Thyroid gland (tissue), 4 donors: ENCODE measurements around the gene RNF144A. TPM values are rescaled to one million over a fixed set of nuclear protein-coding genes. Genes with fewer than 3 reads are reported as not detected.

ENCODE experiments used
- DNase-seq, 2 donors: peaks; one replicate each; pipeline ENCODE4 v3.0.0-alpha.2; 2019
- H3K27ac ChIP-seq, 3 donors: fragments of 200-600 bp; sonication (generic); 1 replicate in 2 of 3; 2 replicates in 1 of 3; pipeline ENCODE4 v1.5.1; 2016 to 2019; ENCODE audit warnings: mild to moderate bottlenecking in 1 of 3, moderate library complexity in 1 of 3
- H3K27me3 ChIP-seq: fragments of 200-600 bp; sonication (generic); one replicate; pipeline ENCODE4 v1.5.1; 2019
- H3K36me3 ChIP-seq, 2 donors: fragments of 200-600 bp; sonication (generic); one replicate each; pipeline ENCODE4 v1.5.1; 2016 to 2019
- H3K4me1 ChIP-seq, 2 donors: fragments of 200-600 bp; sonication (generic); one replicate each; pipeline ENCODE4 v1.5.1; 2017 to 2019
- H3K4me3 ChIP-seq, 3 donors: fragments of 200-600 bp; sonication (generic); replicated peaks in 1 of 3; 1 replicate in 2 of 3; 2 replicates in 1 of 3; pipeline ENCODE4 v1.5.1; 2016; ENCODE audit warnings: mild to moderate bottlenecking in 1 of 3
- H3K9me3 ChIP-seq: fragments of 200-600 bp; sonication (generic); one replicate; pipeline ENCODE4 v1.5.1; 2017
- CTCF ChIP-seq, 6 experiments: fragments of 200-600 bp in 3 of 6; fragments of 450-650 bp in 3 of 6; sonication (generic) in 3 of 6; IDR thresholded peaks; one replicate each; pipeline ENCODE4 v1.5.1; 2016 to 2019; ENCODE audit warnings: antibody characterized with exemption in 6 of 6, mild to moderate bottlenecking in 2 of 6, inconsistent platforms in 1 of 6, moderate library complexity in 1 of 6
- POLR2A ChIP-seq, 2 donors: fragments of 450-650 bp; IDR thresholded peaks; one replicate each; pipeline ENCODE4 v1.6.1; 2017; ENCODE audit warnings: antibody characterized with exemption in 2 of 2, mild to moderate bottlenecking in 2 of 2, moderate library complexity in 1 of 2
- WGBS, 2 donors: methylation state at CpG; one replicate each; pipeline ENCODE4 v1.1.5; 2017; 5-methylcytosine and 5-hydroxymethylcytosine counted together
- intact Hi-C: fragments of 100-400 bp; cut with DNase I; formaldehyde crosslinking; loops from one replicate; pipeline ENCODE4 v1.15.1; 2023
- total RNA-seq, 4 donors: library from RNA; depleted of rRNA; stranded (reverse); fragments of >200 nt; gene quantifications; one replicate each; pipeline ENCODE4 v1.2.3, GENCODE V29; 2016

The RNF144A gene
- total RNA-seq, 4 donors from 2014 or later, result 8.0 to 12.2 (median 10.6) TPM

- H3K4me1 ChIP-seq, result no peaks in the 10 kb centered on the region
- H3K9me3 ChIP-seq, result no peaks in the 10 kb centered on the region
- H3K36me3 ChIP-seq, result no peaks in the 10 kb centered on the region
- H3K4me3 ChIP-seq, result no peak overlapping the region
- WGBS, 2 donors, result 65 to 72% methylated on average over 10 of the region's 10 CpGs
- intact Hi-C loops, result no loop called here
- no peak overlapping the region for H3K27ac ChIP-seq
- no peak for DNase-seq
- TF ChIP-seq CTCF (IDR thresholded peaks at IDR 0.05) (peak in 3 of 6 experiments; percentile 19 to 38 (median 28)), POLR2A (IDR thresholded peaks at IDR 0.05) (no peak)
- no peaks in the 10 kb centered on the region for H3K27me3 ChIP-seq
Observed at GRCh38 chr2:7083580-7084509, 166.6 kb downstream of the RNF144A start.

- TF ChIP-seq CTCF (IDR thresholded peaks at IDR 0.05) (no peak), POLR2A (IDR thresholded peaks at IDR 0.05) (no peak)
- Histone ChIP-seq H3K36me3 (no peaks in the 10 kb centered on the region), H3K4me1 (no peaks in the 10 kb centered on the region), H3K27ac (no peak overlapping the region), H3K27me3 (no peaks in the 10 kb centered on the region), H3K4me3 (no peak overlapping the region), H3K9me3 (no peaks in the 10 kb centered on the region)
- intact Hi-C loops, result no loop called here
- no peak for DNase-seq
Observed at GRCh38 chr2:7084601-7085000, 167.4 kb downstream of the RNF144A start.

GRCh38 chr2:7089284-7089683 lies 172.1 kb downstream of the RNF144A start:
- intact Hi-C loops, result no loop called here
- Histone ChIP-seq H3K9me3 (no peaks in the 10 kb centered on the region), H3K27me3 (no peaks in the 10 kb centered on the region), H3K36me3 (no peaks in the 10 kb centered on the region), H3K27ac (no peak overlapping the region), H3K4me1 (peaks cover 5 to 7% of the 10 kb centered on the region in 2 donors), H3K4me3 (no peak overlapping the region)
- 89 to 91% methylated on average over 16 of the region's 16 CpGs for WGBS, 2 donors
- TF ChIP-seq POLR2A (IDR thresholded peaks at IDR 0.05) (no peak), CTCF (IDR thresholded peaks at IDR 0.05) (no peak)
- DNase-seq, result no peak

GRCh38 chr2:7089898-7090510 lies 172.8 kb downstream of the RNF144A start:
- intact Hi-C loops, result no loop called here
- WGBS, 2 donors, result 72 to 76% methylated on average over 11 to 19 of the region's 26 CpGs
- H3K27me3 ChIP-seq, result no peaks in the 10 kb centered on the region

More at GRCh38 chr2:7089898-7090510, 172.8 kb downstream of the RNF144A start:
- H3K27ac ChIP-seq, result no peak overlapping the region
- no peak for TF ChIP-seq CTCF (IDR thresholded peaks at IDR 0.05)
- TF ChIP-seq POLR2A (IDR thresholded peaks at IDR 0.05), result no peak
- no peaks in the 10 kb centered on the region for H3K9me3 ChIP-seq
- no peak for DNase-seq
- no peak overlapping the region for H3K4me3 ChIP-seq
- no peaks in the 10 kb centered on the region for H3K36me3 ChIP-seq
- peaks cover 10 to 14% of the 10 kb centered on the region in 2 donors for H3K4me1 ChIP-seq
